Gastroesophageal sphincter (tissue), 3 donors: ENCODE measurements around the gene GTPBP1.

Experiments
- CTCF ChIP-seq, 4 experiments: fragments of 200-600 bp in 2 of 4; fragments of 450-650 bp in 2 of 4; sonication (generic) in 1 of 4; IDR thresholded peaks; one replicate each; pipeline ENCODE4 v1.5.1; 2017 to 2019; ENCODE audit warnings: antibody characterized with exemption in 4 of 4, mild to moderate bottlenecking in 2 of 4, moderate library complexity in 2 of 4
- POLR2A ChIP-seq, 2 donors: fragments of 450-650 bp; IDR thresholded peaks; one replicate each; pipeline ENCODE4 v1.6.1; 2017; ENCODE audit warnings: antibody characterized with exemption in 2 of 2, mild to moderate bottlenecking in 2 of 2, moderate library complexity in 1 of 2

- no peak for TF ChIP-seq CTCF (IDR thresholded peaks at IDR 0.05)
- no peak for TF ChIP-seq POLR2A (IDR thresholded peaks at IDR 0.05)
These were observed 20.8 kb upstream of the GTPBP1 start for GRCh38 chr22:38684895-38685294.
